DMS79 treated with DMSO at 0.1 percent for 48 hours (cell line): ENCODE results near the gene DOCK9.
"Not testable (repeated sequence)": the region's sequence is repeated elsewhere in the genome, so short reads cannot be mapped to it uniquely, and the experiment has no call there.

Source experiments
- DNase-seq: peaks from one replicate; lab custom pipeline; 2025; lab: John Stamatoyannopoulos, UW

DOCK9 gene

DNA sequence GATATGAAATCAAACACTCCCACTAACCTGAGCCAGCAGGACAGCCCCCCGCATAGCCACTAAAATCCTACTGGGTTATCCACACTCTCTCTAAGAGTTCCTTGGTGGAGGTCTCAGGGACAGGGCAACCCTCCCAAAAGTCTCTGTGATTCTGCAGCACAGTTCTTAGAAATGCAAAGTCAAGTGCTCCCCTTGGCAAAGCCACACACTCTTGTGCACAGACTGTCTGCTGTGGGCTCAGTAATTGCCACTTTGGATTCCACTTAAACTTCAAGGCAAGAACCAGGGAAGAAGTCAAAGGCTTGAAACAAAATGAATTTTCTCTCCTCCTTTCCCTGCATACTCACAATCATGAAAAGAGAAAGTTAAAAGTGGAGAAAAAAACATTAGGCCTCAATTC, 61.5 kb downstream of the DOCK9 start:
- DNase-seq, result peak; percentile 100

DNA sequence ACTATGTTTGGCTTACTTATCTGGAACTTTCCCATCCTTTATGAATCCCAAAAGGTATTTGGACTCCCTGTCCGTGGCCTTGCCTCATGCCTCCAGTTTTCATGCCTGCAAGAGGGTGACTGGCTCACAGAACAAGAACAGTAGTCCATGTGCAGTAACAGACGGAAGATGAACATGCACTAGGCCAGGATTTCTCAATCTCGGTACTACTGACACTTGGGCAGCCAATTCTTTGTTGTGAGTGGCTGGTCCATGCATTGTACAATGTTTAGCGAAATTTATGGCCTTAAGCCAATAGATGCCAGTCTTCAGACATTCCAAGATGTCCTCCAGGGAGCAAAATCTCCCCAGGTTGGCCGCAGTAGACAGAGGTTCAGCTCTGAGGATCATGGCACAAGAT, 61.9 kb downstream of the DOCK9 start:
- no peak for DNase-seq

- no peak for DNase-seq
These were observed 62.3 kb downstream of the DOCK9 start for GRCh38 chr13:98915563-98915962.

DNA sequence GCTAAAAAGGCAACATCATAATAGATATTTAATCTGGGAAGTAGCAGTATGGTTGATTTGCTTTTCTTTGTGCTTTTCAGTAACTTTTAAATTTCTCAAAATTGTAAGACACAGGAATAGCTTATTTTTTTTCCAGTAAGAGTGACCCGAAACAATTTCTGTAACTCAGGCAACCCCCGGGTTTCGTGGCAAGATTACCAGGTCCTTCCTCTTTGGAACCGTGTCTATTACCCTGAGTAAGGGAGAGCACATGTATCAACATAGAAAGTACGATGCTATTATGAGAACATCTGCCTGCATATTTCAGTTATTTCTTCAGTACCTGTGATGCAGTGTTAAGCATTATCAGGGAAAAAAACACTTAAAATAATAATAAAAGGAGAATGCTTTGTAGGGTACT, 64.1 kb downstream of the DOCK9 start:
- no peak for DNase-seq

DNA sequence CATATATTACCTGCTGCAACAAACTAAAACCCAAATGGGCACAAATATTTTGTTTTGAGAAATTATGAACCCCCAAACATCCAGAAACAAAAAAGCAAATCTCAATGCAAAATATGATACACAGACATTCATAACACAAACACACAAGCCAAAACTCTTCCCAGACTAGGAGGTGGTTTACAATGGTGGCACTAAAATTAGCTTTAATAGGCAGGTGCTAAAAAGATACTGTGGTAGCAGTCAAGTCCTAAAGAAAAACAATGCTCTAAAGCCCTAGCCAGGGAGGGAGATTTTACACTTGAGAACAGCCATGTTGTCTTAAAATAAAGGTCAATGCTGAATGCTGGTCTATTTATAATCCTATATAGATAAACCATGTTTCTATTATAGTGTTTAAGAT, 65.0 kb downstream of the DOCK9 start:
- DNase-seq, result no peak

DNA sequence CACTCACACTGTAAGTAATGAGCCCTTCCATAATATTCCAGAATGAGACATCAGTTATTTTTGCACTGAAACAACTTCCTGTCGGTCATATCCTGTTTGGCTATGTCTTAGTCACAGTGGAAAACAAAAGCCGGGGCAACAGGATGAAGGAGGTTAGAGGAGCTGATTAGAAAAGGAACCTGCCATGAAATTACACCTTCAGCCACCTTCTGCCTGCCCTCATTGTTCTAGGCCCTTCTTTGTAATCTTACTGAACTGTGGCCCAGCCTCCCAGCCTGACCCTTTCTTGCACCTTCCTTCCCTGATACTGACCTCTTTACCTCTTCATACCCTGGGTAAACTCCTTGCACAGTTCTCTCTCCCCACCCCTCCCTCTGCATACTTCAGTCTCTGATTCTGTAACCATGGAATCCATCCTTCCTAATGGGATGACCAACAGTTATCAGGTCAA, 67.3 kb downstream of the DOCK9 start:
- DNase-seq, result no peak

GRCh38 chr13:98909016-98909415, 68.8 kb downstream of the DOCK9 start:
- no peak for DNase-seq

DNA sequence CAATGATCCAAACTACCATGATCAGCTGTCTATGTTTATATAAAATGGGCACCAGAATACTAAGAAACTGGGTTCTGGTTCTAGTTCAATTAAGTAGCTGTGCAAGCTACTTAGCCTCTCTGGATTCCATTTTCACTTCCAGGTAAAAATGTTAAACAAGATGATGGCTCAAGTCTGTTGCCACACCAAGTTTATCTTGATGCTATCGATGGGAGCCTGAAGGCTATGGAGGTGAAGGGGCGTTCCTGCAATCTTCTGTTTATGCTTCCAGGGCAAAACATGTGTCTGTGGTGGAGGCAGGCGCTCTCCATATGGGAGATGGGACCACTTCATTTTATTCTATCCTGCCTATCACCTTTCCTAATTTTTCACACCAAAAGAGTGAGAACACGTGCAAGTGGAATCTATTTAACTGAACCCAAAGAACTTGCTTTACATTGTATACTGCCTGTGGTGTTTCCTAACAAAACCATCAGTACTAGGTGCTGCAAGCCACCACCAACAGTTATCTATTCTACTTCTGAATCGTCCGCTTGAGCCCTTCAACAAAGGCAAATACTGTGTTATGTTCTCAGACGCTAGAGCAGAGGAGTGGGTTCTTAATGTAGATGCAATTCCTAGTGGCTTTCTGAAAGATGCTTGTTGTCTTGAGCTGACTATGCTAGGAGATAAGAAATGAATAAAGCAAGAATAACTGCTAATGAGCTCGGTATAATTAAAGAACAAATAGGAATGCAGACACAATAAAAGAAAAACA, 70.9 kb downstream of the DOCK9 start:
- no peak for DNase-seq

DNA sequence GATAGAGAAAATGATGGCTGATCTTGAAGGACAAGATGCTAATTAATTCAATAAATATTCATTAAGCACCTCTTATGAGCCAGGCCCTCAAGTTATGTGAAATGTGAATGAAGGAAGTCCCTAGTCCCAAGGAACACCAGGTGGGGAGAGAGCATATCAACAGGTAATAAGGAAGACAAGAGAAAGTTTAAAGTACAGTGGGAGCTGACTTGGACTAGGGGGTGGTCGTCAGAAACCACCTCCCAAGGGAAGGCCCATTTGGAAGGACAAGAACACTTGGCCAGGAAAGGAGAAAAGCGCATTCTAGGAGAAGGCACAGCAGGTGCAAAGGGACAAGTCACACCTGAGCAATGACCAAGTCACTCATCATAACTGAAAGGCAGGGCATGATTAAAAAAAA, 72.7 kb downstream of the DOCK9 start:
- no peak for DNase-seq

- DNase-seq, result no peak
These were observed 77.4 kb downstream of the DOCK9 start for GRCh38 chr13:98900442-98900841.

DNA sequence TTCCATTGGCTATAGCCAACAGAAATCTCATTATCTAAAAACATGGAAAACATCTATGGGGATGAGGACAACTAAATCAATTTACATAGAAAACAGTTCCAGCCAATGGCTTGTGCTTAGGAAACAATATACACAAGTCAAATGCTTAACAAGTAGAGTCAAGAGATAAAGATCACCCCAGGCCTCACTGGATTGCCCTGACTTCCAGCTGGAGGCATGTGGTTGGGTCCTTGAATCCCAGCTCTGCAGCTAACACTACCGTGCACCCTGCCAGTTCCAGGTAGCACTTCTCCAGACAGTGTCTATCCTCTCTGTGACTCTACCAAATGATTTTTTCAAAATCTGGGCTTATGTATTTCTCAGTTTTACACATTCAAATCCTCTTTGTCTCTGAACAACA, 80.2 kb downstream of the DOCK9 start:
- DNase-seq, result no peak

GRCh38 chr13:98896868-98897144, 81.1 kb downstream of the DOCK9 start:
- no peak for DNase-seq

DNA sequence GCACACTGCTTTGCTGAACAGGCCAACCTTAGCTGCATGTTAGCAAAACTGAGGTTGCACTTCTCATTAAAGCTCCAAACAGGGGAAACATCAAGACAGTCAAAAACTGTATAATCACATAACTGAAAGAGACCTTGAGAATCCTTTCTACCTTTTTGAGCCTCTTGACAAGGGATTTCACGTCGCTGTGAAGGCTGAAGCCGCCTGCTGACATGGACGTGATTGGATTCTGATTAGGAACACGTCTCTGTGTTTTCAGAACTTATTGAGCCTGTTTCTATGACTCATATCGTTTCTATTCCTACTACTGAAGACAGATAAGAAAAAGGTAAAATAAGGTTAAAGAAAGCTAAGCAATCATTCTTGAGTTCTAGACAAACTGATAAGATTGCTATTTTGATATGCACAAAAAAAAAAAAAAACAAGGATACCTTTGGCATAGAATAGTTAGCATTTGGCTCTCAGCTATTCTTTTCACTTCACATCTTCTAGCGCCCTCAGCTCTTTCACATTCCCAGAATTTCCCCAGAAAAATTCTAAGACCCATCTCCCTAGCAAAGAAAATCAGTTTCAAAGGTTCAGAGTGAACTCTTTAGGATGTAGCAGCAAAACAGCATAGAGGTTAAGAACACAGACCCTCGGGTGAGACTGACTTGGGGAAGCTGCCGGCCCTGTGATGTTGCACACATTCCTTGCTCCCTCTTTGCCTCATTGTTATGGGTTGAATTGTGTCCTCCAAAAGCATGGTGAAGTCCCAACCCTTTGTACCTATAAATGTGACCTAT, 81.6 kb downstream of the DOCK9 start:
- no peak for DNase-seq

DNA sequence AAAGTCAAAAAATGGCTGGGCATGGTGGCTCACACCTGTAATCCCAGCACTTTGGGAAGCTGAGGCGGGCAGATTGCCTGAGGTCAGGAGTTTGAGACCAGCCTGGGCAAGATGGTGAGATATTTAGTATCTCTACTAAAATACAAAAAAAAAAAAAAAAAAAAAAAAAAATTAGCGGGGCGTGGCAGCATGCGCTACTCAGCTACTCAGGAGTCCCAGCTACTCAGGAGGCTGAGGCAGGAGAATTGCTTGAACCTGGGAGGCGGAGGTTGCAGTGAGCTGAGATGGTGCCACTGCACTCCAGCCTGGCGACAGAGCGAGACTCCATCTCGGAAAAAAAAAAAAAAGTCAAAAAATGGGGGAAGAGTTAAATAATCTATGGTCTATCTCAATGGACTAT, 83.0 kb downstream of the DOCK9 start:
- not testable (repeated sequence) for DNase-seq

DNA sequence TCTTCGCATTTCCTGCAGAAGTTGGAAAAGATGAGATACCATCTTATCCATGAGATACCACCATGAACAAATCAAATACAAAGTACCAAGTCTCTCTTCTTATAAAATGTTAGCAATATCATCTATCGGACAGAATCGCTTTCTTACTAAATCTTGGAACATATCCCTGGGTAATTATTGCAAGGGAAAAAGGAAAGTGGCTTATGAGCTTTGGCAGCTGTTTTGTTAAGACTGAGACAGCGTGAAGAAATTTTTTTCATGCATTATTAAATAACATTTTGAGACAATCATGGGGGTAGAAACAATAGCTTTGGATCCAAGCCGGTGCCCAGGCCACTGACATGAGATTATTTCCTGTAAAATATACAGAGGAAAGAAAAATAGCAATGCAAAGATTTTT, 84.5 kb downstream of the DOCK9 start:
- DNase-seq, result no peak

DNA sequence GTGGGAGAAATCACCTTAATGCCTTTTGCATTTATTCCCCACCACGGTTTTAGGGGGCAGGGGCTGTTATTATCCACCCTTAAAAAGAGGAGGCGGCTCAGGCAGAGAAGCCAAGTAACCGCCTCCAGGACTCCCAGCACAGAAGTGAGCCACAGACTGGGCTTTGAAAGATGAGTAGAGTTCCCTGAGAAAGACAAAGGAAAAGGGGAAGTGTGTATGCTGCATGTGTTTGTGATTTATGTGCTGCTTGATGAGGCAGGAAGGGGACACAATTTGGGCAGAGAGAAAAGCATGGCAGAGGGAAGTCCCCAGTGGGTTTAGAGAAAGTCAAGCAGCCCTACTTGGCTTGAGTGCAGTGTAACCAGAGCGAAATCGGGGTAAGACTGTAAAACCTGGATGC, 85.0 kb downstream of the DOCK9 start:
- DNase-seq, result no peak

DNA sequence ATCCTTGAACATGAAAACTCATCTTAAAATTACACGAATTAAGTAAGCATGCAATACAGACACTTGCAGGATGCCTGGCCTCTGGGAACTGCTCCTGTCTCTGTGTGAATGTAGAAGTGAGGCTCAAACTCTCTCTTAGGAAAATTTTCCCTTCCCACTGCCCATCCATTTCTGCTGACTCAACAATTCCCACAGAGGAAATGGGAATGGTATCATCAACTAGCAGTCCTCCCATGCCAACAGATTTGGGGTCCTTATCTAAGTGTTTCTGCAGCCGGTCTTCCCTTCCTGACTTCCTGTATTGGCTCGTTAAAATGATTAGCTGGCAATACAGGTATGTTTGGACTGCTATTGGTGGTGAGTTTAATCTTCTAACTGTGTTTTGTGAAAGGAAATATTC, 85.8 kb downstream of the DOCK9 start:
- no peak for DNase-seq

GRCh38 chr13:98890925-98891324, 86.9 kb downstream of the DOCK9 start:
- no peak for DNase-seq

- DNase-seq, result no peak
These were observed 87.7 kb downstream of the DOCK9 start for GRCh38 chr13:98890186-98890585.

- DNase-seq, result no peak
These were observed 88.3 kb downstream of the DOCK9 start for GRCh38 chr13:98889419-98890085.

DNA sequence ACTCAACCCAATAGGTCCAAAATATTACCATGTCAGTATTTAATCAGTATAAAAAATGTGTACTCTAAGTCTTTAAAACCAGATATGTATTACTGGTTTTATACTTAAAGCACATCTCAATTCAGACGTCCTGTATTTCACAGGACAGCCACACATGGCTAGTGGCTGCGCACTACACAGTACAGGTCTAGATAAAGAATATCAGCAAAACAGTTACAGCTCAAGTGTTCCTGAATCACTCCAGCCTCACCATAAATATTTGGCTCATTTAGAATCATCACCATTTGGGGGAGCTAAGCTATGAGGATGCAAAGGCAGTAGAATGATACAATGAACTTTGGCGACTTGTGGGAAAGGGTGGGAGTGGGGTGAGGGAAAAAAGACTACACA, 89.0 kb downstream of the DOCK9 start:
- DNase-seq, result no peak

- no peak for DNase-seq
These were observed 89.5 kb downstream of the DOCK9 start for GRCh38 chr13:98888222-98888889.
